ENCODE measurements around the gene FZD10. TPM values are rescaled to one million over a fixed set of nuclear protein-coding genes. Genes with fewer than 3 reads are reported as not detected.

Gene FZD10
- total RNA-seq, 1 donor = not detected

GRCh38 chr12:130194154-130194553 lies 31.9 kb downstream of the FZD10 start:
- Histone ChIP-seq H3K4me2 (ENCODE audit: insufficient read depth, low read length) (no peak overlapping the region), H3K9me3 (ENCODE audit: low read depth, low read length) (no peaks in the 10 kb centered on the region), H3K79me2 (ENCODE audit: insufficient read depth, low read length) (no peaks in the 10 kb centered on the region), H3K36me3 (ENCODE audit: insufficient read depth, low read length) (no peaks in the 10 kb centered on the region), H3K4me3 (ENCODE audit: insufficient read depth, low read length) (no peak overlapping the region), H3K27ac (ENCODE audit: low read depth, low read length) (no peak overlapping the region), H4K20me1 (ENCODE audit: insufficient read depth, low read length) (no peaks in the 10 kb centered on the region), H3K27me3 (ENCODE audit: insufficient read depth, low read length) (no peaks in the 10 kb centered on the region), H2AFZ (ENCODE audit: low read length) (no peak overlapping the region), H3K4me1 (ENCODE audit: insufficient read depth, low read length) (no peaks in the 10 kb centered on the region)
- TF ChIP-seq CTCF (IDR thresholded peaks at IDR 0.05; ENCODE audit: extremely low read depth, low read depth, low read length) = no peak
- no peak for DNase-seq (ENCODE audit: insufficient read length, low spot score, missing footprints)

- Histone ChIP-seq H3K4me3 (ENCODE audit: insufficient read depth, low read length) (no peak overlapping the region), H3K79me2 (ENCODE audit: insufficient read depth, low read length) (no peaks in the 10 kb centered on the region), H3K27me3 (ENCODE audit: insufficient read depth, low read length) (no peaks in the 10 kb centered on the region), H4K20me1 (ENCODE audit: insufficient read depth, low read length) (no peaks in the 10 kb centered on the region), H3K27ac (ENCODE audit: low read depth, low read length) (no peak overlapping the region), H3K9me3 (ENCODE audit: low read depth, low read length) (no peaks in the 10 kb centered on the region), H3K4me2 (ENCODE audit: insufficient read depth, low read length) (no peak overlapping the region), H2AFZ (ENCODE audit: low read length) (no peak overlapping the region), H3K4me1 (ENCODE audit: insufficient read depth, low read length) (no peaks in the 10 kb centered on the region), H3K36me3 (ENCODE audit: insufficient read depth, low read length) (no peaks in the 10 kb centered on the region)
- TF ChIP-seq CTCF (IDR thresholded peaks at IDR 0.05; ENCODE audit: extremely low read depth, low read depth, low read length) = no peak
- DNase-seq (ENCODE audit: insufficient read length, low spot score, missing footprints) = no peak
Measured at GRCh38 chr12:130195369-130195768, 33.1 kb downstream of the FZD10 start.

GRCh38 chr12:130195776-130196175 lies 33.5 kb downstream of the FZD10 start:
- Histone ChIP-seq H3K27me3 (ENCODE audit: insufficient read depth, low read length) (no peaks in the 10 kb centered on the region), H3K9me3 (ENCODE audit: low read depth, low read length) (no peaks in the 10 kb centered on the region), H3K36me3 (ENCODE audit: insufficient read depth, low read length) (no peaks in the 10 kb centered on the region), H4K20me1 (ENCODE audit: insufficient read depth, low read length) (no peaks in the 10 kb centered on the region), H3K4me2 (ENCODE audit: insufficient read depth, low read length) (no peak overlapping the region), H2AFZ (ENCODE audit: low read length) (no peak overlapping the region), H3K4me3 (ENCODE audit: insufficient read depth, low read length) (no peak overlapping the region), H3K27ac (ENCODE audit: low read depth, low read length) (no peak overlapping the region), H3K79me2 (ENCODE audit: insufficient read depth, low read length) (no peaks in the 10 kb centered on the region), H3K4me1 (ENCODE audit: insufficient read depth, low read length) (no peaks in the 10 kb centered on the region)
- TF ChIP-seq CTCF (IDR thresholded peaks at IDR 0.05; ENCODE audit: extremely low read depth, low read depth, low read length) = no peak
- DNase-seq (ENCODE audit: insufficient read length, low spot score, missing footprints) = no peak

- Histone ChIP-seq H3K27me3 (ENCODE audit: insufficient read depth, low read length) (no peaks in the 10 kb centered on the region), H3K79me2 (ENCODE audit: insufficient read depth, low read length) (no peaks in the 10 kb centered on the region), H3K4me1 (ENCODE audit: insufficient read depth, low read length) (no peaks in the 10 kb centered on the region), H3K27ac (ENCODE audit: low read depth, low read length) (no peak overlapping the region), H4K20me1 (ENCODE audit: insufficient read depth, low read length) (no peaks in the 10 kb centered on the region), H2AFZ (ENCODE audit: low read length) (no peak overlapping the region), H3K9me3 (ENCODE audit: low read depth, low read length) (no peaks in the 10 kb centered on the region), H3K36me3 (ENCODE audit: insufficient read depth, low read length) (no peaks in the 10 kb centered on the region), H3K4me2 (ENCODE audit: insufficient read depth, low read length) (no peak overlapping the region), H3K4me3 (ENCODE audit: insufficient read depth, low read length) (no peak overlapping the region)
- DNase-seq (ENCODE audit: insufficient read length, low spot score, missing footprints) = no peak
- no peak for TF ChIP-seq CTCF (IDR thresholded peaks at IDR 0.05; ENCODE audit: extremely low read depth, low read depth, low read length)
Measured at GRCh38 chr12:130196827-130197226, 34.6 kb downstream of the FZD10 start.

Data from osteoblast (primary cell).